VCaP (cell line): Measurements from ENCODE around the gene MRPL19.

Source experiments
- H3K27ac ChIP-seq: fragments of 450-650 bp; 2 replicates; pipeline ENCODE4 v1.5.1; 2017
- TF ChIP-seq, protein P1 (sequence below): fragments of 450-650 bp; conservative IDR thresholded peaks from 2 replicates; pipeline ENCODE4 v1.5.1; 2017; ENCODE audit warnings: mild to moderate bottlenecking, moderate library complexity

Gene MRPL19

DNA sequence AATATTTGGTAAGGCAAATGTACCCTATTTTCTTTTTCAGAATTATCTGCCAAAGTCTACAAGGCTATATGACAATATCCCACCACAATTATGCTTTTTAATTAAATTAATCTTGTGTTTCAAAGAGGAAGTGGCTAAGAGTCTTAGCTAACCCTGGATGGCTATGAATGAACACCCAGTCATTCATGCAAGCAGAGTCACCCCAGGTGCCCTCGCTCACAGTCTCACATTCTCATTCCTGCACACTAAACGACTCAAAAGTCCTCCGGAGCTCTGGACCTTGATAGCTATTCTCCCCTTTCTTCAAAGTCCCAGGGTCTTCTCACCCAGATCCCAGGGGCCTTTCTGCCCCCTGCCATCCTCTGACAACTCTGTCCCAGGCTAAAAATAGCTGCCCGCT lies 42.1 kb upstream of the MRPL19 start:
- TF ChIP-seq, protein P1, sequence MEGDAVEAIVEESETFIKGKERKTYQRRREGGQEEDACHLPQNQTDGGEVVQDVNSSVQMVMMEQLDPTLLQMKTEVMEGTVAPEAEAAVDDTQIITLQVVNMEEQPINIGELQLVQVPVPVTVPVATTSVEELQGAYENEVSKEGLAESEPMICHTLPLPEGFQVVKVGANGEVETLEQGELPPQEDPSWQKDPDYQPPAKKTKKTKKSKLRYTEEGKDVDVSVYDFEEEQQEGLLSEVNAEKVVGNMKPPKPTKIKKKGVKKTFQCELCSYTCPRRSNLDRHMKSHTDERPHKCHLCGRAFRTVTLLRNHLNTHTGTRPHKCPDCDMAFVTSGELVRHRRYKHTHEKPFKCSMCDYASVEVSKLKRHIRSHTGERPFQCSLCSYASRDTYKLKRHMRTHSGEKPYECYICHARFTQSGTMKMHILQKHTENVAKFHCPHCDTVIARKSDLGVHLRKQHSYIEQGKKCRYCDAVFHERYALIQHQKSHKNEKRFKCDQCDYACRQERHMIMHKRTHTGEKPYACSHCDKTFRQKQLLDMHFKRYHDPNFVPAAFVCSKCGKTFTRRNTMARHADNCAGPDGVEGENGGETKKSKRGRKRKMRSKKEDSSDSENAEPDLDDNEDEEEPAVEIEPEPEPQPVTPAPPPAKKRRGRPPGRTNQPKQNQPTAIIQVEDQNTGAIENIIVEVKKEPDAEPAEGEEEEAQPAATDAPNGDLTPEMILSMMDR = no peak
- no peak overlapping the region for H3K27ac ChIP-seq

DNA sequence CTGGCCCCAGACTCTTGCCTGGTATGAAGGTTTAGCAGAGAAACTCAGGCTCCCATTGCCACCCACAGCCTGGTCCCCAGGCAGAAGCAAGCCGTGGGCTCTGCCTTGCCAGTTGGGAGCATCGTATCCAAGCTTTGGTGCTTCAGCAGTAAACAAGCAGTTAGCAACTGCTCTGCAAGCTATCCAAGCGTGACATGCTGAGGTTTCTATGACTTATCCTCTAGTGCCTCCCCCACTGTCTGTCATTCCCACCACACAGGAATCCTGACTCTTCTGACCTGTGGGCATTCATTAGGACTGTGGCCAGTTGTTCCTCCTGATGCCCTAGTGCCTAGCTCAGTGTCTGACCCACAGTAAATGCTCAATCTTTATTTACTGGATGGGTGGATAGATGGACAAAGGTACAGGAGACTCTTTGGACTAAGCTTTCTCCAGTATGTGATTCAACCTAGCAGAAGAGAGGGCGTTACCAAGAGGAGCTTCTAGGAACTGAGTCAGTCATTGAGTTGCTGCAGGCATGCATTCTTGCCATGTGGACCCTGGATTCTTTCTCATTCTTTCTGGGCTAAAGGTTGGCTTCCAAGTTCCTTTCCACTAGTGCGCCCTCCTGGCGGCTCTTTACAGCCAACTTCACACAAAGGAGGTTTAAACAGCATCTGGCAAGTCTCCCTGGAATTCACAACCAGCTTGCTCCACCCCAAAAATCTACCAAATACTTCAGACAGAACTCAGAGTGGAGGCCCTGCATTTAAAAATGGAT lies 40.6 kb upstream of the MRPL19 start:
- TF ChIP-seq, protein P1 = no peak
- H3K27ac ChIP-seq = no peak overlapping the region

DNA sequence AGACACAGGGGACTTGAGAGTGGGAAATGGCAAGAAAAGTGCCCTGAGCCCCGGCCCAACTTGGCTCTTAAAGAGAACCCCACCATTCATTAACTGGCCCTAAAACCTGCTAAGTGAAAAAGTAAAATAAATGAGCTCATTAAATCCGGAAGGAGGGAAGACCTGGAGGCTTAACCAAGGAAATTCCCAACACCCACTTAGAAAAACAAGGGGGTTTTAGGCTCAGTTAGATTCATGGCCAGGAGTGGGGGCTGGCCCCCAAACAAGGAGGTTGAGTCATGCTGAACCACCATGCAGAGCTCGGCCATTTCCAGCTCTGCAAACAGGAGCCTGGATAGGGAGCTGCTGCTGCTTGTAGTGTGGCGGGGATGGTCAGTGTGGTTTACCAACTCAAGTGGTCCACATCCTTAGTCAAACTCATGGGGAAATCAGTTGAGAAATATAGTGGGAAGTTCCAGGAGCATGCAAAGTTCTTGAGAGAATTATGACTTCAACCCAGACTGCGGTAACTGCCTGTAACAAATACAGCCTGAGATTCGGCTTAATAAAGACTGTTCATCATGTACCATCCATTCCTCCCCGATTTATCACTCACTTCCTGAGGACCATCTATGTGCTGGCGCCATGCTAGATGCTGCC lies 39.7 kb upstream of the MRPL19 start:
- TF ChIP-seq, protein P1 = no peak
- no peak overlapping the region for H3K27ac ChIP-seq

GRCh38 chr2:75607400-75607798 lies 39.2 kb upstream of the MRPL19 start:
- TF ChIP-seq, protein P1 = no peak
- no peak overlapping the region for H3K27ac ChIP-seq

DNA sequence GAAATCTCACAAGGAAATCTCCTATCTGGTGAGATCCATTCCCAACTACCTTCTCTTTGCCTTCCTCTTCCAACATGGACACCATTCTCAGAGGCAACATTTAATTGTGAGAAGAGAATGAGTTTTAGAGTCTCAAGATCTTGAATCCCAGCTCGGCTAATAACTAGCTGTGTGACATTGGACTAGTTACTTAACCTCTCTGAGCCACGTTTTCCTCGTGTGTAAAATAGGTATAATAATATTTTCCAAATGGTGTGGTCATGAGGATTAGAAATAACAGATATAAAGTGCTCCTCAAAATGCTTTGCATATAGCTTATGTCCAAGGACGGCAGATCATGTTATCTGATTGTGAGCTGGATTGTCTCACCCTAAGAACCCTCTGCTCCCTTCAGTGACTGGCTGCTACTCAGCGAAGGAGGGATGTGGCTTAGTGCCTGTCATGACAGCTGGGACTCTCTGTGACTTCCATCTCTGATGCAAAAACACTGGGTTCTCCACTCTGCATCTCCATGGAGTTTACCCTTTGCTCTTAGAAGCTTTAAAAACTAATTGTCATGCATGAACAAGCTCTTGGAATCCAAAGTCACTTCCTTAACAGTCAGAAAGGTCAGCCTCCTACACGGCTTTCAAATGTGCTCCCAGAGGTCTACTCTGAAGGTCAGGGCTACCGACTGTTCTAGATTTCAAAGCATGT lies 38.4 kb upstream of the MRPL19 start:
- TF ChIP-seq, protein P1 = no peak
- H3K27ac ChIP-seq = no peak overlapping the region

GRCh38 chr2:75608684-75609333 lies 37.8 kb upstream of the MRPL19 start:
- TF ChIP-seq, protein P1 = peak; percentile 95
- no peak overlapping the region for H3K27ac ChIP-seq

DNA sequence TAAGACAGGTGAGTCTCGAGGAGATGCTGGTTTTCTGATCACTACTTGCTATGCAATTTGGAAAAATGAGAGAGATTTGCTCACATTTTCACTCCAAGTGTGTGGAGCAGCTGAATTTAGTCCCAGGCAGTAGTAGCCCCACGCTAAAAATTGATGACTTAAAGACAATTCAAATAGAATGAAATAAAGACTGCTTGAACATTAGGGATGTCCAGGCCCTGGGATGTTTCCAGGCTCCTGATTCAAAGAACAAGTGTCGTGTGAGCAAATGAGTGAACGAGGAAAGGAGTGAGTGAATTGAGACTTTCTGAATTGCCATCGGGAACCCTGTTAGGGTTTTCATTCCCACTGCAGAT lies 37.3 kb upstream of the MRPL19 start:
- TF ChIP-seq, protein P1 = no peak; the same call in none of the 2 replicates

More for the DNA sequence above, 37.3 kb upstream of the MRPL19 start:
- no peak overlapping the region for H3K27ac ChIP-seq
